GM12878 (cell line): ENCODE measurements around the gene ABCG4. TPM values are rescaled to one million over a fixed set of nuclear protein-coding genes. Genes with fewer than 3 reads are reported as not detected.

Experiments used
- ATAC-seq: fragments of 200-7000 bp; cut with Tn5 transposase; 3 replicates; pipeline ENCODE4 v1.9.1; 2020; ENCODE audit warnings: mild to moderate bottlenecking, moderate library complexity
- BruUV-seq: library from RNA; stranded (reverse); fragments of 400-500 nt; replicated peaks from 2 replicates; lab custom pipeline; 2021; lab: Mats Ljungman, UMichigan
- CTCF ChIA-PET: fragments of 300-600 bp; sonication (Branson Sonifier 250); formaldehyde crosslinking; extraction: SDS; loops from one replicate; lab custom pipeline; 2021; ENCODE audit warnings: inconsistent platforms; lab: Yijun Ruan, JAX
- POLR2A ChIA-PET: fragments of 350-600 bp; formaldehyde crosslinking; extraction: SDS; loops from one replicate; lab custom pipeline; 2021; ENCODE audit warnings: inconsistent platforms; lab: Charles Lee
- RAD21 ChIA-PET: fragments of 300-600 bp; sonication (Branson Sonifier 250); formaldehyde crosslinking; loops from one replicate; lab custom pipeline; 2023; ENCODE audit warnings: antibody characterized with exemption; ENCODE audit not compliant: unreplicated experiment; lab: Charles Lee
- SMC1A ChIA-PET: fragments of 300-600 bp; sonication (Branson Sonifier 250); formaldehyde crosslinking; loops from one replicate; lab custom pipeline; 2023; ENCODE audit not compliant: unreplicated experiment, uncharacterized antibody; lab: Charles Lee
- DNase-seq: peaks from one replicate; pipeline ENCODE4 v3.0.0-alpha.2; 2011; ENCODE audit warnings: low read depth, low spot score
- FAIRE-seq: peaks from 3 replicates; lab custom pipeline; 2011; peaks lifted over from hg19 to GRCh38; lab: Jason Lieb, UNC
- H2AFZ ChIP-seq: 2 replicates; pipeline ENCODE4 v1.6.0; 2011; ENCODE audit warnings: low read depth, low read length, control low read depth; ENCODE audit not compliant: control insufficient read depth
- H3K27ac ChIP-seq: 2 replicates; pipeline ENCODE4 v1.5.1; 2011; ENCODE audit warnings: control low read depth; ENCODE audit not compliant: control insufficient read depth, insufficient read depth
- H3K27me3 ChIP-seq, 2 experiments: replicated peaks in 1 of 2; 2 replicates each; pipeline versions ENCODE4 v1.6.0 to v1.6.1; 2011; ENCODE audit warnings: low read length in 1 of 2; ENCODE audit not compliant: control insufficient read depth in 2 of 2, insufficient read depth in 2 of 2
- H3K36me3 ChIP-seq, 2 experiments: 2 replicates each; pipeline ENCODE4 v1.5.1; 2011; ENCODE audit warnings: low read length in 1 of 2; ENCODE audit not compliant: control insufficient read depth in 2 of 2, insufficient read depth in 2 of 2
- H3K4me1 ChIP-seq: 2 replicates; pipeline ENCODE4 v1.6.1; 2011; ENCODE audit warnings: mild to moderate bottlenecking, low read length, moderate library complexity, mixed read lengths; ENCODE audit not compliant: control insufficient read depth, insufficient read depth
- H3K4me2 ChIP-seq: 2 replicates; pipeline ENCODE4 v1.6.0; 2011; ENCODE audit warnings: control low read depth; ENCODE audit not compliant: control insufficient read depth, insufficient read depth
- H3K4me3 ChIP-seq: fragments of 200-600 bp; sonication (generic); 2 replicates; pipeline ENCODE4 v1.5.1; 2016
- H3K79me2 ChIP-seq: 2 replicates; pipeline ENCODE4 v1.6.0; 2011; ENCODE audit warnings: low read length; ENCODE audit not compliant: control insufficient read depth, insufficient read depth
- H3K9ac ChIP-seq: 2 replicates; pipeline ENCODE4 v1.8.0; 2011; ENCODE audit warnings: low read length, control low read depth, mixed read lengths; ENCODE audit not compliant: control insufficient read depth, insufficient read depth
- H3K9me3 ChIP-seq: replicated peaks from 3 replicates; pipeline ENCODE4 v1.5.1; 2011; ENCODE audit warnings: mild to moderate bottlenecking, low read length; ENCODE audit not compliant: control insufficient read depth, insufficient read depth
- H4K20me1 ChIP-seq: 2 replicates; pipeline ENCODE4 v1.6.0; 2011; ENCODE audit not compliant: control insufficient read depth, insufficient read depth
- BHLHE40 ChIP-seq, 2 experiments: fragments of 450-650 bp in 1 of 2; IDR thresholded peaks; 2 replicates each; pipeline ENCODE4 v1.6.1; 2011 to 2017; ENCODE audit warnings: low read depth in 2 of 2, borderline replicate concordance in 1 of 2, improper control_type of control experiment in 1 of 2, low read length in 1 of 2, mild to moderate bottlenecking in 1 of 2
- CBX5 ChIP-seq: sonication (generic); IDR thresholded peaks from 2 replicates; pipeline ENCODE4 v1.6.1; 2016; ENCODE audit warnings: low read depth, moderate library complexity, mild to moderate bottlenecking, inconsistent platforms
- E2F4 ChIP-seq: IDR thresholded peaks from 2 replicates; pipeline ENCODE4 v1.6.1; 2012; ENCODE audit warnings: low read depth, low read length, improper control_type of control experiment
- EED ChIP-seq: sonication (generic); IDR thresholded peaks from 2 replicates; pipeline ENCODE4 v1.6.1; 2016; ENCODE audit warnings: antibody characterized with exemption, low read depth
- EZH2 ChIP-seq: IDR thresholded peaks from 2 replicates; pipeline ENCODE4 v1.6.1; 2012; ENCODE audit warnings: low read depth, mild to moderate bottlenecking, control low read depth, inconsistent platforms, low read length, borderline replicate concordance; ENCODE audit not compliant: control insufficient read depth
- IRF4 ChIP-seq: IDR thresholded peaks from 2 replicates; pipeline ENCODE4 v1.6.1; 2011; ENCODE audit warnings: low read depth, low read length
- IRF5 ChIP-seq: fragments of 450-650 bp; IDR thresholded peaks from 2 replicates; pipeline ENCODE4 v1.6.1; 2017; ENCODE audit warnings: borderline replicate concordance
- KDM1A ChIP-seq: fragments of 200-600 bp; sonication (generic); IDR thresholded peaks from 2 replicates; pipeline ENCODE4 v1.6.1; 2016; ENCODE audit warnings: borderline replicate concordance
- NR2C2 ChIP-seq: IDR thresholded peaks from 2 replicates; pipeline ENCODE4 v1.6.1; 2011; ENCODE audit warnings: borderline replicate concordance, low read depth; ENCODE audit not compliant: control insufficient read depth, insufficient read length
- POLR2A ChIP-seq: IDR thresholded peaks from 2 replicates; pipeline ENCODE4 v1.6.1; 2011; ENCODE audit warnings: low read depth, mild to moderate bottlenecking, low read length
- RAD51 ChIP-seq: fragments of 450-650 bp; IDR thresholded peaks from 2 replicates; pipeline ENCODE4 v1.6.1; 2016; ENCODE audit warnings: moderate library complexity, mild to moderate bottlenecking, inconsistent platforms
- RCOR1 ChIP-seq: conservative IDR thresholded peaks from 2 replicates; pipeline ENCODE4 v1.6.1; 2012; ENCODE audit warnings: low read depth, low read length, improper control_type of control experiment
- SMAD1 ChIP-seq: fragments of 450-650 bp; IDR thresholded peaks from 2 replicates; pipeline ENCODE4 v1.6.1; 2018; ENCODE audit warnings: mild to moderate bottlenecking, low read depth; ENCODE audit not compliant: partially characterized antibody
- SREBF2 ChIP-seq: IDR thresholded peaks from 2 replicates; pipeline ENCODE4 v1.6.1; 2012; ENCODE audit warnings: mild to moderate bottlenecking, low read length
- SUPT20H ChIP-seq: IDR thresholded peaks from 2 replicates; pipeline ENCODE4 v1.6.1; 2011; ENCODE audit warnings: low read depth, mild to moderate bottlenecking, low read length, moderate library complexity, borderline replicate concordance; ENCODE audit not compliant: control insufficient read depth
- YY1 ChIP-seq: IDR thresholded peaks from 2 replicates; pipeline ENCODE4 v1.6.1; 2011; ENCODE audit warnings: low read depth, mild to moderate bottlenecking, low read length
- ZNF384 ChIP-seq: IDR thresholded peaks from 2 replicates; pipeline ENCODE4 v1.6.1; 2012; ENCODE audit warnings: low read depth, mild to moderate bottlenecking, low read length, improper control_type of control experiment, borderline replicate concordance
- ZZZ3 ChIP-seq: IDR thresholded peaks from 2 replicates; pipeline ENCODE4 v1.6.1; 2011; ENCODE audit warnings: low read depth; ENCODE audit not compliant: control insufficient read depth, insufficient read length
- WGBS: methylation state at CpG from one replicate; pipeline ENCODE4 v1.1.6; 2016; ENCODE audit warnings: low lambda C conversion rate; ENCODE audit not compliant: insufficient replicate concordance, insufficient coverage; ENCODE audit errors: missing lambda C conversion rate; 5-methylcytosine and 5-hydroxymethylcytosine counted together
- in situ Hi-C: fragments of 300-500 bp; cut with MboI; formaldehyde crosslinking; loops from 9 replicates; pipeline ENCODE4 v1.14.3; 2018; ENCODE audit warnings: mixed read lengths
- intact Hi-C: fragments of 100-400 bp; cut with micrococcal nuclease; formaldehyde crosslinking; loops from one replicate; pipeline ENCODE4 v1.14.2; 2022; ENCODE audit not compliant: unreplicated experiment
- polyA plus RNA-seq, 11 experiments: library from polyadenylated mRNA; depleted of rRNA in 4 of 11; unstranded in 6 of 11; stranded (reverse) in 5 of 11; fragments of >200 nt; fragmentation: Nextera tagmentation in 4 of 11; fragmentation: Illumina TruSeq in 1 of 11; extraction: Ambion mirVana in 4 of 11; extraction: Trizol in 1 of 11; gene quantifications; 1 replicate in 1 of 11; 2 replicates in 10 of 11; pipeline versions ENCODE4 v1.2.1 to v1.2.3, GENCODE V29; 2011 to 2016; ENCODE audit warnings: inconsistent platforms in 2 of 11, missing spikeins in 2 of 11, low read depth in 1 of 11
- total RNA-seq, 4 experiments: library from RNA; depleted of rRNA in 3 of 4; stranded (reverse); fragments of >200 nt in 3 of 4; fragmentation: Illumina TruSeq in 1 of 4; extraction: Trizol in 1 of 4; gene quantifications; 2 replicates each; pipeline versions ENCODE4 v1.2.1 to v1.2.3, GENCODE V29; 2013 to 2021
- TF ChIP-seq, protein P1 (sequence below): fragments of 450-650 bp; IDR thresholded peaks from 2 replicates; pipeline ENCODE4 v1.6.1; 2014; ENCODE audit warnings: mild to moderate bottlenecking

Gene ABCG4
- total and polyA plus RNA-seq, 10 of the 15 experiments (the other 5 are each of a cell fraction or from before 2014, with no cell fraction given), result not detected

DNA sequence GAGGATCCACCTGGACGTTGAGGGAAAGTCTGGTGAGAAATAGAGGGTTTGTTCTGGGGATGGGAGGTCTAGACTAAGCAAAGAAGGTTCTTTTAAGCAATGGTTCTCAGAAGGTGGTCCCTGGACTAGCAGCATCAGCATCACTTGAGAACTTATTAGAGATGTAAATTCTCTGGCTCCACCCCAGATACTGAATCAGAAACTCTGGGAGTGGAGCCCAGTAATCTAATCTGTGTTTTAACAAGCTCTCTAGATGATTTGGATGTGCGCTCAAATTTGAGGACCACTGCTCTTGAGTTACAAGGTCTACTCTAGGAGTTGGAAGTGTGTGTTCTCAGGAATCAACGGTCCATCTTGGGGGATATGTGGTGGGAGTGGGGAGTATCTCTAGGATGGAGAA lies 3.3 kb upstream of the ABCG4 start:
- ChIA-PET RAD21 (interaction anchor here (0.7 to 1.0 kb wide), 2 partner anchors 176 to 178 kb away, joined by 3 read pairs; no protein-coding TSS in a partner anchor), CTCF (interaction anchor here (1.0 to 1.8 kb wide), 6 partner anchors 10 to 178 kb away, joined by 3 to 7 read pairs (median 4); no protein-coding TSS in a partner anchor), POLR2A (no interaction called here), SMC1A (interaction anchor here (0.6 to 1.5 kb wide), 4 partner anchors 23 to 282 kb away, joined by 3 to 9 read pairs (median 3); no protein-coding TSS in a partner anchor)
- no peaks in the 10 kb centered on the region for H3K9me3 ChIP-seq
- H3K27me3 ChIP-seq, result peaks cover 7 to 15% of the 10 kb centered on the region in 2 experiments; a peak in 3 of 4 replicates
- no peak overlapping the region for H2AFZ ChIP-seq
- H4K20me1 ChIP-seq, result no peaks in the 10 kb centered on the region
- no peak overlapping the region for H3K27ac ChIP-seq
- BruUV-seq, result no TSS peak
- no peaks in the 10 kb centered on the region for H3K79me2 ChIP-seq
- in situ Hi-C loops (no loop called here), intact Hi-C loops (loop anchor here (5.0 kb wide), 2 partner anchors 52 to 177 kb away; no protein-coding TSS in a partner anchor)
- no peak for TF ChIP-seq BHLHE40 (IDR thresholded peaks at IDR 0.05; ENCODE audit: borderline replicate concordance in 1 of 2, low read depth in 2 of 2, low read length in 1 of 2)
- no peak for TF ChIP-seq SREBF2
- TF ChIP-seq RCOR1, result no peak
- TF ChIP-seq EED, result no peak
- no peak for TF ChIP-seq SUPT20H
- TF ChIP-seq IRF5, result no peak
- no peak for TF ChIP-seq CBX5
- no peak for TF ChIP-seq POLR2A
- no peak for TF ChIP-seq ZZZ3
- TF ChIP-seq NR2C2, result no peak
- TF ChIP-seq EZH2, result no peak
- TF ChIP-seq, protein P1, sequence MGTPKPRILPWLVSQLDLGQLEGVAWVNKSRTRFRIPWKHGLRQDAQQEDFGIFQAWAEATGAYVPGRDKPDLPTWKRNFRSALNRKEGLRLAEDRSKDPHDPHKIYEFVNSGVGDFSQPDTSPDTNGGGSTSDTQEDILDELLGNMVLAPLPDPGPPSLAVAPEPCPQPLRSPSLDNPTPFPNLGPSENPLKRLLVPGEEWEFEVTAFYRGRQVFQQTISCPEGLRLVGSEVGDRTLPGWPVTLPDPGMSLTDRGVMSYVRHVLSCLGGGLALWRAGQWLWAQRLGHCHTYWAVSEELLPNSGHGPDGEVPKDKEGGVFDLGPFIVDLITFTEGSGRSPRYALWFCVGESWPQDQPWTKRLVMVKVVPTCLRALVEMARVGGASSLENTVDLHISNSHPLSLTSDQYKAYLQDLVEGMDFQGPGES, result no peak
- no peak for TF ChIP-seq SMAD1
- TF ChIP-seq YY1, result no peak
- no peak for TF ChIP-seq KDM1A
- no peak for TF ChIP-seq IRF4
- TF ChIP-seq RAD51, result no peak
- TF ChIP-seq E2F4, result no peak
- no peak for TF ChIP-seq ZNF384
- H3K4me2 ChIP-seq, result no peak overlapping the region
- no peak overlapping the region for H3K4me3 ChIP-seq
- WGBS, result 38% methylated on average over 3 of the region's 3 CpGs
- ATAC-seq (no peak), DNase-seq (no peak), FAIRE-seq (no peak)
- no peak overlapping the region for H3K9ac ChIP-seq
- no peaks in the 10 kb centered on the region for H3K36me3 ChIP-seq
- no peaks in the 10 kb centered on the region for H3K4me1 ChIP-seq
